ENCODE measurements around the gene IL36RN.
A peak's percentile ranks its signal among the peaks of the same experiment; 100 is the strongest.
"Not testable (repeated sequence)": the region's sequence is repeated elsewhere in the genome, so short reads cannot be mapped to it uniquely, and the experiment has no call there.

Gene IL36RN

GRCh38 chr2:113096842-113097618, 38.0 kb downstream of the IL36RN start:
- not testable (repeated sequence) for FAIRE-seq; DNase-seq (ENCODE audit: low spot score)

- FAIRE-seq: no peak
- no peak for DNase-seq (ENCODE audit: low spot score)
These were observed 39.0 kb downstream of the IL36RN start for GRCh38 chr2:113098041-113098440.

GRCh38 chr2:113098532-113098931, 39.5 kb downstream of the IL36RN start:
- FAIRE-seq (no peak), DNase-seq (ENCODE audit: low spot score) (no peak)

GRCh38 chr2:113102133-113102532, 43.1 kb downstream of the IL36RN start:
- no peak for DNase-seq (ENCODE audit: low spot score)
- no peak for FAIRE-seq

- no peak for DNase-seq (ENCODE audit: low spot score)
- FAIRE-seq: no peak
These were observed 44.3 kb downstream of the IL36RN start for GRCh38 chr2:113103277-113103676.

- FAIRE-seq (no peak), DNase-seq (ENCODE audit: low spot score) (peak; percentile 45)
These were observed 45.1 kb downstream of the IL36RN start for GRCh38 chr2:113104054-113104611.

GRCh38 chr2:113105047-113105785, 46.2 kb downstream of the IL36RN start:
- FAIRE-seq: peak; percentile 9
- DNase-seq (ENCODE audit: low spot score): peak; percentile 32

GRCh38 chr2:113111121-113111520, 52.1 kb downstream of the IL36RN start:
- DNase-seq (ENCODE audit: low spot score) (no peak), FAIRE-seq (no peak)

- no peak for DNase-seq (ENCODE audit: low spot score)
- FAIRE-seq: no peak
These were observed 52.9 kb downstream of the IL36RN start for GRCh38 chr2:113111823-113112287.

GRCh38 chr2:113112441-113112840, 53.4 kb downstream of the IL36RN start:
- no peak for FAIRE-seq
- DNase-seq (ENCODE audit: low spot score): no peak

GRCh38 chr2:113112871-113113270, 53.9 kb downstream of the IL36RN start:
- DNase-seq (ENCODE audit: low spot score) (no peak), FAIRE-seq (no peak)

- no peak for FAIRE-seq
- no peak for DNase-seq (ENCODE audit: low spot score)
These were observed 54.8 kb downstream of the IL36RN start for GRCh38 chr2:113113807-113114206.
